Gastroesophageal sphincter (tissue), 4 donors: Measurements from ENCODE around the gene SLF1. TPM values are rescaled to one million over a fixed set of nuclear protein-coding genes. Genes with fewer than 3 reads are reported as not detected.

Experiments
- ATAC-seq: fragments of 150-250 bp; one replicate; pipeline ENCODE4 v1.9.1; 2016; ENCODE audit warnings: mild to moderate bottlenecking, moderate library complexity
- H3K27ac ChIP-seq, 4 donors: fragments of 200-600 bp; sonication (generic) in 3 of 4; 1 replicate in 3 of 4; 2 replicates in 1 of 4; pipeline ENCODE4 v1.5.1; 2016 to 2019
- H3K27me3 ChIP-seq: fragments of 200-600 bp; sonication (generic); one replicate; pipeline ENCODE4 v1.5.1; 2019
- H3K36me3 ChIP-seq, 2 donors: fragments of 200-600 bp; sonication (generic); one replicate each; pipeline ENCODE4 v1.5.1; 2019; ENCODE audit warnings: control low read depth in 1 of 2
- H3K4me1 ChIP-seq, 3 donors: fragments of 200-600 bp; sonication (generic); 1 replicate in 2 of 3; 2 replicates in 1 of 3; pipeline ENCODE4 v1.5.1; 2016 to 2019; ENCODE audit warnings: control low read depth in 2 of 3
- H3K4me3 ChIP-seq, 2 donors: fragments of 200-600 bp; sonication (generic); one replicate each; pipeline ENCODE4 v1.5.1; 2019; ENCODE audit warnings: mild to moderate bottlenecking in 1 of 2, moderate library complexity in 1 of 2
- H3K9me3 ChIP-seq, 3 donors: fragments of 200-600 bp; sonication (generic); one replicate each; pipeline ENCODE4 v1.5.1; 2017 to 2019; ENCODE audit warnings: control low read depth in 2 of 3
- EP300 ChIP-seq: sonication (generic); formaldehyde crosslinking; IDR thresholded peaks from one replicate; pipeline ENCODE4 v1.6.1; 2017; ENCODE audit warnings: antibody characterized with exemption, mild to moderate bottlenecking
- POLR2A ChIP-seq, 2 donors: fragments of 450-650 bp; IDR thresholded peaks; one replicate each; pipeline ENCODE4 v1.6.1; 2017; ENCODE audit warnings: antibody characterized with exemption in 2 of 2, mild to moderate bottlenecking in 2 of 2, moderate library complexity in 1 of 2
- POLR2AphosphoS5 ChIP-seq: sonication (generic); formaldehyde crosslinking; IDR thresholded peaks from one replicate; pipeline ENCODE4 v1.6.1; 2017; ENCODE audit warnings: antibody characterized with exemption
- WGBS, 2 donors: methylation state at CpG; one replicate each; pipeline ENCODE4 v1.1.5; 2018; ENCODE audit warnings: low coverage in 1 of 2; 5-methylcytosine and 5-hydroxymethylcytosine counted together
- total RNA-seq, 4 donors: library from RNA; depleted of rRNA; stranded (reverse); fragments of >200 nt; gene quantifications; one replicate each; pipeline ENCODE4 v1.1.0, GENCODE V29; 2016
- TF ChIP-seq, protein P1 (sequence below), 4 experiments: fragments of 200-600 bp in 2 of 4; fragments of 450-650 bp in 2 of 4; sonication (generic) in 1 of 4; IDR thresholded peaks; one replicate each; pipeline ENCODE4 v1.5.1; 2017 to 2019; ENCODE audit warnings: antibody characterized with exemption in 4 of 4, mild to moderate bottlenecking in 2 of 4, moderate library complexity in 2 of 4

SLF1 gene
- total RNA-seq, 4 donors from 2014 or later = 2.5 to 8.9 (median 3.6) TPM

GRCh38 chr5:94742852-94743251 lies 124.4 kb downstream of the SLF1 start:
- WGBS, 2 donors = 78 to 88% methylated on average over 4 of the region's 4 CpGs
- Histone ChIP-seq H3K9me3 (no peaks in the 10 kb centered on the region), H3K27me3 (no peaks in the 10 kb centered on the region)

GRCh38 chr5:94744906-94745305 lies 126.4 kb downstream of the SLF1 start:
- Histone ChIP-seq H3K36me3 (no peaks in the 10 kb centered on the region), H3K4me1 (no peaks in the 10 kb centered on the region), H3K4me3 (no peak overlapping the region), H3K9me3 (no peaks in the 10 kb centered on the region), H3K27ac (no peak overlapping the region), H3K27me3 (no peaks in the 10 kb centered on the region)
- WGBS, 2 donors = 90% methylated on average over 2 of the region's 2 CpGs
- no peak for TF ChIP-seq POLR2A (IDR thresholded peaks at IDR 0.05)
- no peak for TF ChIP-seq EP300
- TF ChIP-seq, protein P1, sequence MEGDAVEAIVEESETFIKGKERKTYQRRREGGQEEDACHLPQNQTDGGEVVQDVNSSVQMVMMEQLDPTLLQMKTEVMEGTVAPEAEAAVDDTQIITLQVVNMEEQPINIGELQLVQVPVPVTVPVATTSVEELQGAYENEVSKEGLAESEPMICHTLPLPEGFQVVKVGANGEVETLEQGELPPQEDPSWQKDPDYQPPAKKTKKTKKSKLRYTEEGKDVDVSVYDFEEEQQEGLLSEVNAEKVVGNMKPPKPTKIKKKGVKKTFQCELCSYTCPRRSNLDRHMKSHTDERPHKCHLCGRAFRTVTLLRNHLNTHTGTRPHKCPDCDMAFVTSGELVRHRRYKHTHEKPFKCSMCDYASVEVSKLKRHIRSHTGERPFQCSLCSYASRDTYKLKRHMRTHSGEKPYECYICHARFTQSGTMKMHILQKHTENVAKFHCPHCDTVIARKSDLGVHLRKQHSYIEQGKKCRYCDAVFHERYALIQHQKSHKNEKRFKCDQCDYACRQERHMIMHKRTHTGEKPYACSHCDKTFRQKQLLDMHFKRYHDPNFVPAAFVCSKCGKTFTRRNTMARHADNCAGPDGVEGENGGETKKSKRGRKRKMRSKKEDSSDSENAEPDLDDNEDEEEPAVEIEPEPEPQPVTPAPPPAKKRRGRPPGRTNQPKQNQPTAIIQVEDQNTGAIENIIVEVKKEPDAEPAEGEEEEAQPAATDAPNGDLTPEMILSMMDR (IDR thresholded peaks at IDR 0.05) = no peak
- no peak for TF ChIP-seq POLR2AphosphoS5
- ATAC-seq = no peak

More at GRCh38 chr5:94742852-94743251, 124.4 kb downstream of the SLF1 start:
- H3K4me3 ChIP-seq = no peak overlapping the region
- no peaks in the 10 kb centered on the region for H3K36me3 ChIP-seq
- TF ChIP-seq, protein P1 (IDR thresholded peaks at IDR 0.05) = no peak
- no peak overlapping the region for H3K27ac ChIP-seq
- ATAC-seq = no peak
- H3K4me1 ChIP-seq = no peaks in the 10 kb centered on the region

GRCh38 chr5:94745786-94746730 lies 127.6 kb downstream of the SLF1 start:
- ATAC-seq = no peak

DNA sequence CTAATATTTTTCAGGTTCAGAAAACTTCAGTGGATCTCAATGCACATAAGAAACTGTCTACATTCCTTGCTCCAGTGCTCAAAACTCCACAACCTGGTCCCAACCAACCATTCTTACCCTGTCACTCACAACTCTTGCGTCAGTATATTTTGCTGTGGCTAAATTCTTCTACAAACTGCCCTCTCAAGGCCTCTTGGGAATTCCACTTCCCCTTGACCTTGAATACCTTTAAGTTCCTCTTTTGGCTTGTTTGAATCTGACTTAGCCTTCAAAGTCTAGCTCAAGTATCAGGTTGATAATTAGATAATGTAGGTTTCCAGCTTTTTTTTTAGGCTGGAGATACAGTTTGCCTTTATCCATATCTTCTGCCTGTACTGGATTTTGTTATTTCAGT lies 128.3 kb downstream of the SLF1 start:
- 71 to 80% methylated on average over 1 of the region's 1 CpG for WGBS, 2 donors
- Histone ChIP-seq H3K27ac (no peak overlapping the region), H3K4me3 (no peak overlapping the region), H3K36me3 (no peaks in the 10 kb centered on the region), H3K27me3 (no peaks in the 10 kb centered on the region), H3K4me1 (no peaks in the 10 kb centered on the region), H3K9me3 (no peaks in the 10 kb centered on the region)
- ATAC-seq = no peak
- TF ChIP-seq POLR2AphosphoS5 (no peak), POLR2A (IDR thresholded peaks at IDR 0.05) (no peak), EP300 (no peak)

More at GRCh38 chr5:94745786-94746730, 127.6 kb downstream of the SLF1 start:
- no peaks in the 10 kb centered on the region for H3K36me3 ChIP-seq
- H3K4me3 ChIP-seq = no peak overlapping the region
- 60 to 62% methylated on average over 5 of the region's 5 CpGs for WGBS, 2 donors
- H3K27ac ChIP-seq = no peak overlapping the region
- no peaks in the 10 kb centered on the region for H3K27me3 ChIP-seq
- no peaks in the 10 kb centered on the region for H3K9me3 ChIP-seq
- no peaks in the 10 kb centered on the region for H3K4me1 ChIP-seq
- TF ChIP-seq POLR2A (IDR thresholded peaks at IDR 0.05) (no peak), POLR2AphosphoS5 (no peak), EP300 (no peak)
- TF ChIP-seq, protein P1 (IDR thresholded peaks at IDR 0.05) = no peak

Other genes with a start within 250 kb of the SLF1 start
- 1 to 10 TPM; 3.0 to 7.9 (median 4.8) TPM for gene KIAA0825, start 65 bp upstream of the SLF1 start, total RNA-seq